ENCODE results near the gene FAM210A.

The FAM210A gene

DNA sequence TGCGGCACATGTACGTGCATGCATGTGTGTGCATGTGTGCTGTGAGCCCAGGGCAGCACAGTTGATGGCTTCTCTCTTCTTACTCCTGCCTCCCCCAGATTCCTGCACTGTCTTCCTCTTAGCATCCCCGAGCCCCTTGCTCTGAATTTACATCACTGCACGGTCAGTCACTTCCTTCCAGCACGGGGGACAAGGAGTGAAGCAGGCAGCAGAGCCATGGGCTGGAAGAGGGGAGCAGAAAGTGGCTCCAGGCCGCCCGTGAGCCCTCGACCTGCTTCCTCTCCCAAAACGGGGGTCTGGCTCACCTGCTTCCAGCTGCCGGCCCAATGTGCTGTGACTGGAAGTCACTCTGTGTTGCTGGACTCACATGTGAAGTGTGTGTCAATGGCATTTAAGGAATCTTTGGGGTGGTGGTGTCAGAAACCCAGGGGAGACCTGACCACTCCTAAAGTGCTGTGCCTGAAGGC lies 106.1 kb downstream of the FAM210A start:
- DNase-seq: no peak

DNA sequence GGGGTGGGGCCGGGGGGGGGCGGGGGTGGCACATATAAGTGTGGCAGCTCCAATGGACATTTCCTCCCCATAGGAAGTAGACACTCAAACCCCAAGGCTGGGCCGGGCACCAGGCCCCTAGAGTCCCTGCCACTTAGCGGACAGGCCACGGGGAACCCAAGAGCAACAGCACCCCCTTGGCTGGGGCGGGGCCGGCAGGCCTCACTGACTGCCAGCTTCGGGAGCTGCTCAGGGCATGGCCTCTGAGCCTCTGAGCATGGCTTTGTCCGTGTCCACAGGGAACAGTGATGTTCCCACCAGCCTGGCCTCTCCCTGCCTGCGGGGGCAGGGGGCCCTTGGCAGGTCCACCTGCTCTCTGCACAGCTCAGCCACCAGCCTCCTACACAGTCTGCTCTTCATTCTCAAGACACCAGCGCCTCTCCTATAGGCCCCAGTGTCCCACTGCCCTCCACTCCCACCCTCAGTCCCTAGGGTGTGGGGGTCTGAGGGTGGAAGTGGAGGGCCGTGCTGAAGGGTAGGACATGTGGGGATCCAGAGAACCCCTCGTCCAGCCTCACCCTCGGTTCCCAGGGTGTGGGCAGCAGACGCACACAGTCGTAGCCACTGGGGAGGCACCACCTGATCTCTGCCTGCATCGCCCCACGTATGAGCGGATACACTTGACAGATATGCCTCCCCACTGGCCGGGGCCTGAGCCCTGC lies 106.7 kb downstream of the FAM210A start:
- no peak for DNase-seq

DNA sequence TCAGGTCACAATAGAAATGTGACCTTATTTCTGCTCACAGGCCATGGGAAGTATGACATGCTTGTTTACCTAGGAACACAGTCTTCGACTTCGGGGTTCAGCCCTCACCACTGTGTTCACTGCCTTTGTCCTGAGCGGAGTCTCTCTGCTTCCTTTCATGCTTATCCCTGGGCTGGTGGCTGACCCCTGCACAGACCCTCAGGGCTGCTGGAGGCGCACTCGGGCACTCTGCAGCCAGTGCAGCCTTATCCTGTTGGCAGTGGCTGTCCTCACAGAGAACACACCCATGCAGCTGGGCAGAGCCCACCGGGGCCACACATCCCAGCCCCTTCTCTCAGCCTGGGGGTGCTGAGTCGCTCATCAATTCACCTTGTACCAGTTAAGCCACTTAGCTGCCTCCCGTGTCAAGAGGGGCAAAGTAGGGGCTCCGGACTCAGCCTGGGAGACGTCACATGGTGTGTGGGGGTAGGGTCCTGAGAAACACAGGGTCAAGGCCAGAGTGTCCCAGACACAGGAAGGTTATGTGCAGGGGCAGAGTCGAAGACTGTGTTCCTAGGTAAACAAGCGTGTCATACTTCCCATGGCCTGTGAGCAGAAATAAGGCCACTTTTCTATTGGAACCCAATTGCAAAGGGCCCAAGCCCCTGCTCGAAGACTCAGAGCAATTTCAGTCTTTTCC lies 107.5 kb downstream of the FAM210A start:
- DNase-seq: no peak

DNA sequence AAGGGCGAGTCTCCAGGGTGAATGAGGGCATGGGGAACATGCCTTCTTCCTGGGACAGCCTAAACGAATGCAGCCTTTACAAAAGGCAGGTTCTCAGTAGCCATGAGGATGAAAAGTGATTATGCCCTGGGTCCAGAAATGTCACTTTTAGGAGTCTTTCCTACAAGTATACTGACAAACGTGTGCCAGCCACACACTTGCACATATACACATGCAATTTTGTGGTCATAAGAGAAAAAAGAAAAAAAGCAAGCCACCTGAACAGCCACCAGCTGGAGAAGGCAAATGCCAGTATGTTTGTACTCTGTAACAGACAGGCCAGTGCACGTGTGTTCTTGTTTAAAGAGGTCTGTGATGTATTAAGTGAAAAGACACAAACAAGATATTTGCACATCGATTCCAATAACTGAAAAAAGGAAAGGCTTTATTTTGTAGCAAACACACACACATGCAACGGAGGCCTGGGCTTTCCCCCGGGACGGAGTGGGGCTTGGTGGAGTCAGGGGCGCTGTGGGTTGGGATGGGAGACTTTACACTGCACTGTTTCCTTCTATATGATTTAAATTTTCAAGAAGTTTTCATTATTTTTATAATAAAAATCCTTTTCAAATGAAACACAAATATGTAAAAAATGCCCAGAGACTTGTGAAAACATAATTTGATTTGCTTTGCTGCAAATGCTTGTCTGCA lies 108.4 kb downstream of the FAM210A start:
- DNase-seq: no peak

DNA sequence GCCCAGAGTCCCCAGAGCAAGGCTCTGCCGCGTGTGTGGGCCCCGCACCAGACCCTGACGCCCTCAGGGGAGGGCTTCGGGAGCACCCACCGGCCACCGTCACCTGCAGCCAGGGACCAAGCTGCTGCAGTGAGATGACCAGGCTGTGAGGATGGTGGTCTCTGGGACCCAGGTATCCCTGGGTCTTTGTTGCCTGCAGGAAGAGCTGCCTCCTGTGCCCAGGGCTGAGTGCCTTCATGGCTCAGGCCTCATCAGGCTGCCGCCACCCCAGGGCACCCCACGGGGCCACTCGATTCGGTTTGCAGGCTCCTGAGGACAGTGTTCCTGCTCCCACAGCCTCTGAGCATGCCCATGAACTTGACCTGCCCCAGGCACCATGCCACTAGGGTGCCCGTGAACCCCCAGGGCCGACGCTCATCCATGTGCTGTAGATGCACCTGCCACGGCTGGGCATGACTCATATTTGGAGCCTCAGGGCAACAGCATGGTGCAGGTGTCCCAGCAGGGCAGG lies 109.8 kb downstream of the FAM210A start:
- no peak for DNase-seq

DNA sequence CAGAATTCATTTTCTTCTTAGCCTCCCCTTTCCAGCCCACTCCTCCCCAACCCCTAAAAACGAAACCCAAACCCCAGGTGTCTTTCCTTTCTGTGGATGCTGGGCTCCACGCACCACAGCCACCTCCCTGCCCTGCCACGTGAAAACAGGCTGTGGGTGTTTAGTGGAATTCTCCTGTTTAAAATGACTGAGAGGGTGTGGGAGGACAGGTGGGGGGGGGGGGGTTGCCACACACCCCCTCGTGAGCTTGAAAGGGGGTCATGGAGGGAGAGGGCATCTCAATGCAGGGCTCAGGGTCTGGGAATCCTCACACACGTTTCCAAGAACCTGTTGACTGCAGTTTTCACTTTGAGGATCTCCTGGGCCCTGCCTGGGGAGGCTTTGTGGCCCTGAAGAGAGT lies 110.3 kb downstream of the FAM210A start:
- no peak for DNase-seq

DNA sequence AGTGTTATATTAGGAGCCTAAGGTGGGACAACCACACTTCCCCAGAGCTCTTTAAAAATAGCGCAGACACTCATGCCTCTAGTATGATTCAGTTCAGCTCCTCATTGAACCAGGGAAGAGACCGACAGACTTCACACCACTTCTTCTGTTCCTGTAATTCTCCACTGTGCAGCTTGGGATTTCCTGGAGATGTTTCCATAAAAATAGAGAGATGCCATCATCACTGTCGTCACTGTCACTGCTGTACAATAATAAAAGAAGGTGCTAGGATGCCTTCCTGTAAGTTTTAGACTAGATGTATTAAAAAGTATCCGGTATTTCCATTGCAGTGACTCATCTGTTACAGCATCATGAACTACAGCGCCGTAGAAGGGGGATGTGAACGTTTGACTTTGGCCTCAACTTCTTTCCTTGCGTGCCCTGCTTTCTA lies 110.9 kb downstream of the FAM210A start:
- no peak for DNase-seq

DNA sequence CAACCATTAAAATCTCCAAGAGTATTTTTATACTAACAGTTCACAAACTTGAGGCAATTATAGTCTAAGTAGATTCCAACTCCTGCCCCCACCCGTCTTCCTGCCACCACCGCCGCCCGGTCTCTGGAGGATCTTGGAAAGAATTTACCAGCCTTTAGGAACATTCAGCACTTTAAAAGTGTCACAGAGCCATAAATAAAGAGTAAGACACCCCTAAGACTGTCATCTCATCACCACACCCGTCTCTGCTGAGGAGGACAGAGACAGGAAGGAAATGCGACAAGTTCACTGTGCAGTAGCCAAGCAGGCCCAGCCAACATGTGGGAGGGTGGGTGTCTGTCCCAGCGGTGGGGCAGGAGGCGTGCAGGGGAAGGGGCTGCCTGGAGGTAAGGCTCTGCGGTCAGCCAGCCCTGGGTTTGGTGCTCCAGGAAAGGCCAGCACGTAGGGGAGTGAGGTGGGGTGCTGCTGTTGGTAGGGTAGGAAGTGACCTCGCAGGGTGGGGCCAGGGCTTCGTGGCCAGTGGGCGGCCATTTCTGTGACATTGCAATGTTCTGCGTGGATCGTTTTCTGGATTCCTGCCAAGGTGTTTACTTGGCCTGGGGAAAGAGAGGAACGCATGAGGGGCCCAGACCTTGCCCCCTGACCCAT lies 111.6 kb downstream of the FAM210A start:
- peak; percentile 79 for DNase-seq

DNA sequence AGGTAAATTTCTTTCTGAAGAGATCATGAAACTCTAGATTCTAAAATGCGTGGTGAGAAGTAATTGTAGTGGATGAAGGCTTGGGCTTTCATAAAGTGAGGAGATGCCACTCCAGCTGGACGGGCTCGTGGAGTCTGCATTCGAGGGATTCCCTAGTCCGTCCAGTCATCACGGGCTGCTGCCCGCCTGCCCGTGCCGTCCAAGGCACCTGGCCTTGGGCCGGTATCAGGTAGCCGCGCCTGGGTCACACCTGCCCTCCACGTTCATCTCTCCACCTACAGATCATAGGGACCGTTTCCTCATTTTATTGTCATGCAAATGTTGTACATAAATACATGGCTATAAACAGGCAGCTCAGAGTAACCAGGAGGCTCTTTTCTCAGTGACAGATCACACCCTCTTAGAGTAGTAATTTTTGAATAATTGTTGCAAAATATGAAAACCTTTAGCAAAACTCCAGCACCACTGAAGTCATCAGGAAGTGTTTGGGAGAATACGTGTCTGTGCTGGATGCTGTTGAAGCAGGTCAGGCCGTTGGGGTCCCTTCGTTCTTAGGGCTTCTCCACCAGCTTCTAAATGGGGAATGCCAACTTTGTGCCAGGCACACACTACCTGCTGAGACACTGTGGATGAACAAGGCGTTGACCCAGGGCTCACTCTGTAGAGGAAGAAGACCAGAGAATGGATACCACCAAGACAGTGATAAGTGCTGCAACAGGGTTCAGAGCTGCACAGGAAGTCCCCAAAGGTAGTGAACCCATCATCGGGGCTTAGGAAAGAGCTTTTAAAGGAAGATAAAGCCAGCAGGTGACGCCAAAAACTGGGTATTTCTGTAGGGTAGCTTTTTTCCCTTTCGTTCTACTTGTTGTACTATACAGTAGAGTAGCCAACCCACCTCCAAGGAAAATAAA lies 112.5 kb downstream of the FAM210A start:
- DNase-seq: no peak

All from activated CD8-positive, alpha-beta memory T cell treated with anti-CD3 and anti-CD28 coated beads for 24 hours (primary cell).